ENCODE measurements around the gene DHRSX.

GRCh38 chrX:2315434-2315833 lies 185.3 kb downstream of the DHRSX start:
- TF ChIP-seq, protein P1, sequence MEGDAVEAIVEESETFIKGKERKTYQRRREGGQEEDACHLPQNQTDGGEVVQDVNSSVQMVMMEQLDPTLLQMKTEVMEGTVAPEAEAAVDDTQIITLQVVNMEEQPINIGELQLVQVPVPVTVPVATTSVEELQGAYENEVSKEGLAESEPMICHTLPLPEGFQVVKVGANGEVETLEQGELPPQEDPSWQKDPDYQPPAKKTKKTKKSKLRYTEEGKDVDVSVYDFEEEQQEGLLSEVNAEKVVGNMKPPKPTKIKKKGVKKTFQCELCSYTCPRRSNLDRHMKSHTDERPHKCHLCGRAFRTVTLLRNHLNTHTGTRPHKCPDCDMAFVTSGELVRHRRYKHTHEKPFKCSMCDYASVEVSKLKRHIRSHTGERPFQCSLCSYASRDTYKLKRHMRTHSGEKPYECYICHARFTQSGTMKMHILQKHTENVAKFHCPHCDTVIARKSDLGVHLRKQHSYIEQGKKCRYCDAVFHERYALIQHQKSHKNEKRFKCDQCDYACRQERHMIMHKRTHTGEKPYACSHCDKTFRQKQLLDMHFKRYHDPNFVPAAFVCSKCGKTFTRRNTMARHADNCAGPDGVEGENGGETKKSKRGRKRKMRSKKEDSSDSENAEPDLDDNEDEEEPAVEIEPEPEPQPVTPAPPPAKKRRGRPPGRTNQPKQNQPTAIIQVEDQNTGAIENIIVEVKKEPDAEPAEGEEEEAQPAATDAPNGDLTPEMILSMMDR (conservative IDR thresholded peaks at IDR 0.05 in 1 of 2, IDR thresholded peaks at IDR 0.05 in 1 of 2; ENCODE audit: extremely low read depth in 1 of 2, insufficient read depth in 1 of 2, low read depth in 1 of 2, low read length in 2 of 2): no peak
- no peak for TF ChIP-seq EZH2 (IDR thresholded peaks at IDR 0.05; ENCODE audit: borderline replicate concordance, low read length)
